A673 (cell line): ENCODE results near the gene CA9. TPM values are rescaled to one million over a fixed set of nuclear protein-coding genes. Genes with fewer than 3 reads are reported as not detected.

Source experiments
- BruUV-seq: library from RNA; stranded (reverse); fragments of 400-500 nt; replicated peaks from 2 replicates; lab custom pipeline; 2021; lab: Mats Ljungman, UMichigan
- CTCF ChIA-PET: fragments of 300-600 bp; sonication (Branson Sonifier 250); formaldehyde crosslinking; loops from one replicate; lab custom pipeline; 2022; ENCODE audit warnings: antibody characterized with exemption; lab: Charles Lee
- POLR2A ChIA-PET: fragments of 300-600 bp; sonication (Branson Sonifier 250); formaldehyde crosslinking; loops from one replicate; lab custom pipeline; 2022; ENCODE audit warnings: antibody characterized with exemption; ENCODE audit not compliant: low non-redundant PET; lab: Charles Lee
- DNase-seq: peaks from one replicate; pipeline ENCODE4 v3.0.0-alpha.2; 2015; ENCODE audit warnings: low spot score
- H3K27ac ChIP-seq: fragments of 200-600 bp; sonication (generic); 2 replicates; pipeline ENCODE4 v1.5.1; 2016; ENCODE audit warnings: mixed run types, low read depth, mild to moderate bottlenecking, mixed read lengths, antibody characterized with exemption, low read length; ENCODE audit not compliant: poor library complexity, severe bottlenecking
- H3K27me3 ChIP-seq: fragments of 200-600 bp; sonication (generic); replicated peaks from 2 replicates; pipeline ENCODE4 v1.6.1; 2017; ENCODE audit warnings: mixed run types, low read depth, mild to moderate bottlenecking, mixed read lengths, antibody characterized with exemption, low read length; ENCODE audit not compliant: insufficient read depth, poor library complexity
- H3K36me3 ChIP-seq: fragments of 200-600 bp; sonication (generic); 2 replicates; pipeline ENCODE4 v1.6.1; 2016; ENCODE audit warnings: mixed run types, mild to moderate bottlenecking, mixed read lengths, antibody characterized with exemption, low read length; ENCODE audit not compliant: insufficient read depth, poor library complexity, severe bottlenecking
- H3K4me1 ChIP-seq: fragments of 200-600 bp; sonication (generic); 2 replicates; pipeline ENCODE4 v1.6.1; 2017; ENCODE audit warnings: mixed run types, mild to moderate bottlenecking, mixed read lengths, antibody characterized with exemption, low read length; ENCODE audit not compliant: insufficient read depth, poor library complexity, severe bottlenecking
- H3K4me3 ChIP-seq: fragments of 200-600 bp; sonication (generic); 2 replicates; pipeline ENCODE4 v1.5.1; 2016; ENCODE audit warnings: low read depth, mixed run types, mild to moderate bottlenecking, mixed read lengths, low read length; ENCODE audit not compliant: poor library complexity, severe bottlenecking
- H3K9me3 ChIP-seq: fragments of 200-600 bp; sonication (generic); 2 replicates; pipeline ENCODE4 v1.6.1; 2016; ENCODE audit warnings: mixed run types, low read depth, mild to moderate bottlenecking, mixed read lengths, antibody characterized with exemption, low read length; ENCODE audit not compliant: poor library complexity, severe bottlenecking
- CTCF ChIP-seq: fragments of 300-800, 200-600 bp; sonication (generic); conservative IDR thresholded peaks from 2 replicates; pipeline ENCODE4 v1.5.1; 2017; ENCODE audit warnings: low read depth, mild to moderate bottlenecking, antibody characterized with exemption, low read length, moderate library complexity, mixed read lengths
- EZH2 ChIP-seq: fragments of 200-600 bp; sonication (generic); IDR thresholded peaks from 2 replicates; pipeline ENCODE4 v1.6.1; 2017; ENCODE audit warnings: borderline replicate concordance, low read depth, mild to moderate bottlenecking, mixed read lengths, antibody characterized with exemption, low read length; ENCODE audit not compliant: poor library complexity, severe bottlenecking
- intact Hi-C: fragments of 100-400 bp; cut with micrococcal nuclease; formaldehyde crosslinking; loops from one replicate; pipeline ENCODE4 v1.10.0; 2022; ENCODE audit not compliant: unreplicated experiment
- total RNA-seq: library from RNA; stranded (reverse); gene quantifications from 2 replicates; pipeline ENCODE4 v1.2.3, GENCODE V29; 2021

The CA9 gene
- total RNA-seq, 1 experiment from 2014 or later: 0.32 TPM

- no peak for DNase-seq
- POLR2A ChIA-PET: no interaction called here
- TF ChIP-seq EZH2 (no peak), CTCF (no peak)
- Histone ChIP-seq H3K4me1 (peaks cover 25% of the 10 kb centered on the region), H3K27ac (no peak overlapping the region), H3K9me3 (no peaks in the 10 kb centered on the region), H3K4me3 (no peak overlapping the region), H3K27me3 (no peaks in the 10 kb centered on the region), H3K36me3 (peaks cover 5% of the 10 kb centered on the region)
- intact Hi-C loops: no loop called here
- CTCF ChIA-PET: interaction anchor here (0.7 kb wide), 1 partner anchor 306 kb away, joined by 12 read pairs; no protein-coding TSS in a partner anchor
- BruUV-seq: no TSS peak
These were observed 12.8 kb downstream of the CA9 start for GRCh38 chr9:35686222-35687203.

- no peak for DNase-seq
- H3K27me3 ChIP-seq: no peaks in the 10 kb centered on the region
- CTCF ChIA-PET: interaction anchor here (1.2 kb wide), 1 partner anchor 9 kb away, joined by 6 read pairs; no protein-coding TSS in a partner anchor
- POLR2A ChIA-PET: no interaction called here
- TF ChIP-seq CTCF: no peak
- TF ChIP-seq EZH2: no peak
- H3K27ac ChIP-seq: no peak overlapping the region
- intact Hi-C loops: no loop called here
- H3K4me1 ChIP-seq: peaks cover 25% of the 10 kb centered on the region
- no TSS peak for BruUV-seq
- no peaks in the 10 kb centered on the region for H3K9me3 ChIP-seq
- H3K36me3 ChIP-seq: peaks cover 5% of the 10 kb centered on the region
- no peak overlapping the region for H3K4me3 ChIP-seq
These were observed 13.6 kb downstream of the CA9 start for GRCh38 chr9:35687306-35687705.

- no peak for DNase-seq
- Histone ChIP-seq H3K27ac (no peak overlapping the region), H3K9me3 (no peaks in the 10 kb centered on the region), H3K27me3 (no peaks in the 10 kb centered on the region), H3K36me3 (peaks cover 5% of the 10 kb centered on the region), H3K4me3 (no peak overlapping the region), H3K4me1 (peaks cover 25% of the 10 kb centered on the region)
- intact Hi-C loops: no loop called here
- BruUV-seq: no TSS peak
- POLR2A ChIA-PET: no interaction called here
- CTCF ChIA-PET: interaction anchor here (0.5 to 1.2 kb wide), 3 partner anchors 9 to 42 kb away, joined by 4 to 7 read pairs (median 6); no protein-coding TSS in a partner anchor
- TF ChIP-seq EZH2 (no peak), CTCF (no peak)
These were observed 14.3 kb downstream of the CA9 start for GRCh38 chr9:35687972-35688557.
